Omental fat pad (tissue), 4 donors: ENCODE measurements around the gene SLC26A11. TPM values are rescaled to one million over a fixed set of nuclear protein-coding genes. Genes with fewer than 3 reads are reported as not detected.

Experiments used
- ATAC-seq: fragments of 150-250 bp; one replicate; pipeline ENCODE4 v1.9.1; 2016; ENCODE audit warnings: mild to moderate bottlenecking, moderate library complexity; ENCODE audit not compliant: low FRiP score
- DNase-seq: peaks from one replicate; pipeline ENCODE4 v3.0.0-alpha.2; 2019; ENCODE audit warnings: low spot score
- CTCF ChIP-seq, 3 donors: fragments of 450-650 bp; IDR thresholded peaks; one replicate each; pipeline ENCODE4 v1.5.1; 2016 to 2017; ENCODE audit warnings: antibody characterized with exemption in 3 of 3, mild to moderate bottlenecking in 3 of 3, moderate library complexity in 2 of 3
- total RNA-seq, 4 donors: library from RNA; depleted of rRNA; stranded (reverse); fragments of >200 nt; gene quantifications; one replicate each; pipeline ENCODE4 v1.1.0, GENCODE V29; 2016

SLC26A11 gene
- total RNA-seq, 4 donors from 2014 or later: 9.1 to 18.9 (median 11.3) TPM

GRCh38 chr17:80284631-80285030 is 64.4 kb downstream of the SLC26A11 start:
- ATAC-seq (no peak), DNase-seq (no peak)
- no peak for TF ChIP-seq CTCF (IDR thresholded peaks at IDR 0.05)

- DNase-seq (no peak), ATAC-seq (no peak)
- TF ChIP-seq CTCF (IDR thresholded peaks at IDR 0.05): no peak
Measured at GRCh38 chr17:80285237-80285920, 65.2 kb downstream of the SLC26A11 start.

- DNase-seq: no peak
- no peak for TF ChIP-seq CTCF (IDR thresholded peaks at IDR 0.05)
Measured at GRCh38 chr17:80286638-80286960, 66.4 kb downstream of the SLC26A11 start.

GRCh38 chr17:80287038-80287437 is 66.8 kb downstream of the SLC26A11 start:
- DNase-seq: no peak
- no peak for TF ChIP-seq CTCF (IDR thresholded peaks at IDR 0.05)
- no peak for ATAC-seq

More at GRCh38 chr17:80286638-80286960, 66.4 kb downstream of the SLC26A11 start:
- ATAC-seq: no peak

- TF ChIP-seq CTCF (IDR thresholded peaks at IDR 0.05): no peak
- no peak for ATAC-seq
- no peak for DNase-seq
Measured at GRCh38 chr17:80287806-80288567, 67.8 kb downstream of the SLC26A11 start.

GRCh38 chr17:80289616-80290015 is 69.4 kb downstream of the SLC26A11 start:
- ATAC-seq (no peak), DNase-seq (no peak)
- TF ChIP-seq CTCF (IDR thresholded peaks at IDR 0.05): no peak

GRCh38 chr17:80290156-80290555 is 69.9 kb downstream of the SLC26A11 start:
- ATAC-seq: no peak
- TF ChIP-seq CTCF (IDR thresholded peaks at IDR 0.05): no peak
- no peak for DNase-seq
